Fibroblast of villous mesenchyme (primary cell): ENCODE measurements around the gene IKBKG. TPM values are rescaled to one million over a fixed set of nuclear protein-coding genes. Genes with fewer than 3 reads are reported as not detected.

ENCODE experiments used
- DNase-seq: peaks from one replicate; pipeline ENCODE4 v3.0.0-alpha.2; 2010; ENCODE audit warnings: low read depth
- H3K4me3 ChIP-seq: 2 replicates; pipeline ENCODE4 v1.5.1; 2011; ENCODE audit warnings: low read depth, mild to moderate bottlenecking, low read length
- total RNA-seq: library from RNA; depleted of rRNA; stranded (reverse); fragments of >200 nt; gene quantifications from 2 replicates; pipeline ENCODE4 v1.2.3, GENCODE V29; 2012
- TF ChIP-seq, protein P1 (sequence below): IDR thresholded peaks from 2 replicates; pipeline ENCODE4 v1.5.1; 2012; ENCODE audit warnings: low read depth, mild to moderate bottlenecking, low read length; ENCODE audit not compliant: insufficient read depth

Gene IKBKG
- total RNA-seq, 1 donor: 13.0 TPM

DNA sequence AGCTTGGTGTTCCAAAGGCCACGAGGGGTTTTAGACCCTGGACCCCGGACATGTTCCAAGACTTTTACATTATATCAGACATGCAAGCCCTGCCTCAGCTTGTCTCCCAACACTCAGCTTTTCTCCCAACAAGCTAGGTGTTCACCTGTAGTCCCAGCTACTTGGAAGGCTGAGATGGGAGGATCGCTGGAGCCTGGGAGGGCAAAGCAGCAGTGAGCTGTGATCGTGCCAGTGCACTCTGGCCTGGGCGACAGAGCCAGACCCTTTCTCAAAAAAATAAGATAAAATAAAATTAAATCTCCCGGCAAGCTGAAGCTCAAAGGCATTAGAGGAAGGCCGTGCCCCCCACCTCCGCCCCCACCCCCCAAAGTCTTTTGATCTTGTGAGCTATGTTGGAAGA, 51.2 kb downstream of the IKBKG start:
- no peak for DNase-seq
- TF ChIP-seq, protein P1, sequence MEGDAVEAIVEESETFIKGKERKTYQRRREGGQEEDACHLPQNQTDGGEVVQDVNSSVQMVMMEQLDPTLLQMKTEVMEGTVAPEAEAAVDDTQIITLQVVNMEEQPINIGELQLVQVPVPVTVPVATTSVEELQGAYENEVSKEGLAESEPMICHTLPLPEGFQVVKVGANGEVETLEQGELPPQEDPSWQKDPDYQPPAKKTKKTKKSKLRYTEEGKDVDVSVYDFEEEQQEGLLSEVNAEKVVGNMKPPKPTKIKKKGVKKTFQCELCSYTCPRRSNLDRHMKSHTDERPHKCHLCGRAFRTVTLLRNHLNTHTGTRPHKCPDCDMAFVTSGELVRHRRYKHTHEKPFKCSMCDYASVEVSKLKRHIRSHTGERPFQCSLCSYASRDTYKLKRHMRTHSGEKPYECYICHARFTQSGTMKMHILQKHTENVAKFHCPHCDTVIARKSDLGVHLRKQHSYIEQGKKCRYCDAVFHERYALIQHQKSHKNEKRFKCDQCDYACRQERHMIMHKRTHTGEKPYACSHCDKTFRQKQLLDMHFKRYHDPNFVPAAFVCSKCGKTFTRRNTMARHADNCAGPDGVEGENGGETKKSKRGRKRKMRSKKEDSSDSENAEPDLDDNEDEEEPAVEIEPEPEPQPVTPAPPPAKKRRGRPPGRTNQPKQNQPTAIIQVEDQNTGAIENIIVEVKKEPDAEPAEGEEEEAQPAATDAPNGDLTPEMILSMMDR: no peak
- no peak overlapping the region for H3K4me3 ChIP-seq

DNA sequence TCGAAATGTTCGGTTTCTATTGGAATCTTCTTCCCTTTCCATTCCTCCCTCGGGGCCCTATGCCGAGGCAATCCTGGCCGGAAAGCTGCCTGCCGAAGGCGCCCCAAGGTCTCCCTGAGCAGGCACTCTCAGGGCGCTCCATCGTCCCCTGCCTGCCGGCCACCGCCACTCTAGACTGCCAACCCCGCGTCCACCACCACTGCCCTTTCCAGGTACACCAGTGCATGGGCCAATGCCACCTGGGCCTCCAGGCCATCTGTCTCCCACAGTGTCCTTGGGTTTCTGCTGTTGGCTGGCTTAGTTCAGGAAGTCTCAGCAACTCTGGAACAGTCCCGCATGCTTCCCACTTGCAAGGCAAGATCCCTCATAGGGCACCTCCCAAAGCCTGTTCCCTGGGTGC, 52.1 kb downstream of the IKBKG start:
- no peak overlapping the region for H3K4me3 ChIP-seq
- TF ChIP-seq, protein P1: no peak
- DNase-seq: no peak

DNA sequence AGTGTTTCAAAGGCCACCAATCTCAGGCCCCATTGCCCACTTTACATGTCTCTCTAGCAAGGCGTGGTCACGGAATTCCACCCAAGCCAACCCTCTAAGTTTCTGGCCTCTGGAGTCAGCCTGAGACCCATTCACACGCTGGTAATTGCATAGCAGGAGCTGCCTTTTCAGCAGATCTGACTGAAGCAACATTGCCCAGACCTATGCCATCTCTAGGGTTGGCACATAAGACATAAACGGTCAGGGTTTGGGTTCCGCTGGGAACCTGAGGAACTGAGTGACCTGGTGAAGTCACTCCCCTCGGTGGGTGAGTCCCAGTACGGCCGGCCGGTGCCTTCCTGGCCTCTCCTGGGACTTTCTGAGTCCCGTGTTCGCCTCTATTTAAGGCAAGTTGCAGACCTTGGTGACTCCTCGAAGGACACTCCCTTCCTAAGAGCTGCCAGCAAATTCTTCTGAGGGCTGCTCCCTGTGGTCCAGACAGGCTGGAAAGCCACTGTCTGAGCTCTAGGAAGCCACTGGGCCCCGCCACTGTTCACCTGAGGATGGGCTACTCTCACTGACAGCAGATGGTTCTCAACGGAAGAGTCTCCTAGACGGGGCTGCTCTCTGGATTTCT, 53.4 kb downstream of the IKBKG start:
- DNase-seq: peak; percentile 13
- TF ChIP-seq, protein P1: no peak
- H3K4me3 ChIP-seq: no peak overlapping the region

DNA sequence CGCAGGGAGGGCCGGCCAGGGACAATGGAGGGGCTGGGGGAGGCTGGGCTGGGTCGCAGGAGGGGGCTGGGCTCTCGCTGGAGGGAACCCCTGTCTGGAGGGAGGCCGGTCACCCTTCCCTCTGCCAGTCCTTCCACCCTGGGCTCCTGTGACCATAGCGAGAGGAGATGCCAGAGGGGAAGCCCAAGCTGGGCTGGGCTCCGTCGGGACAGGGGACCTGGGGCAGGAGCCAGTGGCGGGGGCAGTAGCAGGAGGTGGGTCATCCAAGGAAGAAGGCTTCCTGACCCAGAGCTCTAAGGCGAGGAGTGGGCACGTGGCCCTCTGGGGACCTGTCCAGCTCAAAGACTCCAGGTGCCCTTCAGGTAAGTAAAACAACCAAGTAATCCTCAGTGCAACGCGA, 54.8 kb downstream of the IKBKG start:
- TF ChIP-seq, protein P1: no peak
- no peak overlapping the region for H3K4me3 ChIP-seq
- DNase-seq: no peak

DNA sequence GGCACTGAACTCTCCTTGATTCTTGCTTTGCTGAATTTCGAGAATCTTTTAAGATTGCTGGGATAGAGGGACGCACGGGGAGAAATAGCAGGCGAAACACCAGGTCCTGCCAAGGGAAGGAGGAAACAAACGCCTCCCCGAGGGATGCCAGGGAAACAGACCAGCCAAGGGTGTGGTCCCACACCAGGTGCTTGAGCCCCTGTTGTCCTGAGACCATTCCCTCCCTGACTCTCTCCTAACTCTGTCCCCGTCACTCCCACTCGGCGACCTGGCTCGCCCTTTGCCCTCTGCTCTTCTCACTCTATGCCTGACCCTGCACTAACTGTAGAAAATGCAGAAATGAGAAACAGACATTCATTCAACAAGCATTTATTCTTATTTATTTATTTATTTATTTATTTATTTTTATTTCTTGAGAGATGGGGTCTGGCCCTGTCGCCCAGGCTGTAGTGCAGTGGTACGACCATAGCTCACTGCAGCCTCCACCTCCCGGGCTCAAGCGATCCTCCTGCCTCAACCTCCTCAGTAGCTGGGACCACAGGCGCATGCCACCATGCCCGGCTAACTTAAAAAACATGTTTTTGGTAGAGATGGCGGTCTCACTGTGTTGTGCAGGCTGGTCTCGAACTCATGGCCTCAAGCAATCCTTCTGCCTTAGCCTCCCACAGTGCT, 55.5 kb downstream of the IKBKG start:
- TF ChIP-seq, protein P1: no peak
- no peak overlapping the region for H3K4me3 ChIP-seq
- DNase-seq: no peak

DNA sequence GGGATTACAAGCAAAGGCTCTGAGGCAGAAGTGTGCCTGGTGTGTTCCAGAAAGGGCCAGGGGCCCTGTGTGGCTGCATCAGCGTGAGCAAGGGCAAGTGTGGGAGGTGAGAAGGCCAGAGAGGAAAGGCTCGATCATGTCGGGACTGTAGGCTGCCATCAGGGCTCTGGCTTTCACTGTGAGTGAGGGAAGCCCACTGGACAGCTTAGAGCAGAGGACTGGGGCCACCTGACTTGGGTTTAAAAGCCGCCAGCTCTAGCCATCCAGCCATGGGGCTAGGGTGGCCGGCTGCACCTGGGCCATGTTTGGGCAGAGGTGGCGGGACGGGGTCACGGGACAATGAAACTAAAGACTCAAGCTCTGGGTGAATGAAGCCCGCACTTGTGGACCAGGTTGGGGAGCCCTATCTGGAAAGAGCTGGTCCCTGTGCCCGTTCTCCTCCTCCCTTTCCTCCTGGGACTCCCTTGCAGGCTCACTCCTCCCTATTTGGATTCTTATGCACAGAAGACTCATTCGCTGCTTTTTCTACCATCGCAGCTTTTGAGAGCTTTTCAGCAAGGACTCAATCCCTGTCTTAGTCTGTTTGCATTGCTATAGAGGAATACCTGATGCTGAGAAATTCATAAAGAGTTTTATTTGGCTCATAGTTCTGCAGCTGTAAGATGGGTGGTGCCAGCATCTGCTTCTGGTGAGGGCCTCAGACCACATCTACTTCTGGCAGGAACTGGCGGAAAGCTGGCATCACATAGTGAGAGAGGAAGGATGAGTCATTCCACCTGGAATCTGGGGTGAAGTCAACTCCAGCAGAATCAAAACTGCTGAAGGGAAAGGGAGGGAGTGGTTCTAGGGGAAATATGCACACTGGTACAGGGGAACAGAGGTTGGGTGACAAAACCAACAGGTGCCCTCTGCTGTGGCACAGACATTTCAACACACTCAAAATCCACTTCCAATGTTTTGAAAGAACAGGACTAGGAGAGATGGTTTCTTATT, 56.3 kb downstream of the IKBKG start:
- H3K4me3 ChIP-seq: no peak overlapping the region
- TF ChIP-seq, protein P1: no peak
- peak; percentile 39 for DNase-seq
